ENCODE measurements around the gene TSHZ2.

DNA sequence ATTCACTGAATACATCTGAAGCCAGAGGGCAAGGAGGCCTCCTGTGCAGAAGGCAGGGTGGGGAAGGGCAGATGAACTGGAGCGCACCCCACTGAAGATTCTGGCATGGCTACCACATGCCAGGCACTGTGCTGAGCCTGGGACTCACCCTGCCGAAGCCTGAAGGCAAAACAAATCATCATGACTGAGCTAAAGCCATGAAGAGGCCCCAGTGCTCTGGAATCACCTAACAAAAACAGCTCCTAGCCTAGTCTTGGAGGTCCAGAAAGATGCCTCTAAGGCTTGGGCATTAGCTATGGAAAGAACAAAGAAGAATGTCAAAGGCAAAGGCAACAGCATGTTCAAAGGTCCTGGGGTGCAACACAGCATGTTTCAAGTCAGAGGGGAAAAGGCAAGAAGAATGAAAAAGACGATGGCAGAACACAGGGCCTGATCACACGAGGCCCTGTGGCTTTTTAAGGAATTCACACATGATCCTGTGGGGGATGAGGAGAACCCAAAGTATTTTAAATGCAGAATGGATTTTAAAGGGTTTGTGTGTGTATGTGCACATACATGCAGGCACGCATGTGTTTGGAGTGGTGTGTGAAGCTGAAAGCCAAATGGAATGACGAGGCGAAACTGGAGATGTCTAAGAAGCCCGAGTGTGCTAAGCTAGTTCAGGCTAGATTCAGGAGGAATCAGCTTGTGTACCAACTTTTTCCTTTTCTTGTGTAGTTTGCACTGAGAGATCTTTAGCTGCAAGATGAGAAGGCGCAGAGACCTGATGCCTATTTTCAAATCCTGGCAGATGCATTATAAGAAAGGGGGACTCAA is 360.1 kb downstream of the TSHZ2 start:
- TF ChIP-seq, protein P1, sequence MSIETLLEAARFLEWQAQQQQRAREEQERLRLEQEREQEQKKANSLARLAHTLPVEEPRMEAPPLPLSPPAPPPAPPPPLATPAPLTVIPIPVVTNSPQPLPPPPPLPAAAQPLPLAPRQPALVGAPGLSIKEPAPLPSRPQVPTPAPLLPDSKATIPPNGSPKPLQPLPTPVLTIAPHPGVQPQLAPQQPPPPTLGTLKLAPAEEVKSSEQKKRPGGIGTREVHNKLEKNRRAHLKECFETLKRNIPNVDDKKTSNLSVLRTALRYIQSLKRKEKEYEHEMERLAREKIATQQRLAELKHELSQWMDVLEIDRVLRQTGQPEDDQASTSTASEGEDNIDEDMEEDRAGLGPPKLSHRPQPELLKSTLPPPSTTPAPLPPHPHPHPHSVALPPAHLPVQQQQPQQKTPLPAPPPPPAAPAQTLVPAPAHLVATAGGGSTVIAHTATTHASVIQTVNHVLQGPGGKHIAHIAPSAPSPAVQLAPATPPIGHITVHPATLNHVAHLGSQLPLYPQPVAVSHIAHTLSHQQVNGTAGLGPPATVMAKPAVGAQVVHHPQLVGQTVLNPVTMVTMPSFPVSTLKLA (conservative IDR thresholded peaks at IDR 0.05), result no peak
- TF ChIP-seq TEAD4 (IDR thresholded peaks at IDR 0.05; ENCODE audit: low read length), result no peak
- TF ChIP-seq TEAD4 (CRISPR knock-in tag; IDR thresholded peaks at IDR 0.05; ENCODE audit: borderline replicate concordance), result no peak
- TF ChIP-seq, protein P2, sequence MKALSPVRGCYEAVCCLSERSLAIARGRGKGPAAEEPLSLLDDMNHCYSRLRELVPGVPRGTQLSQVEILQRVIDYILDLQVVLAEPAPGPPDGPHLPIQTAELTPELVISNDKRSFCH (CRISPR knock-in tag; IDR thresholded peaks at IDR 0.05), result no peak
- TF ChIP-seq, protein P2 (tag; IDR thresholded peaks at IDR 0.05), result no peak
